ENCODE measurements around the gene CACNA2D2. TPM values are rescaled to one million over a fixed set of nuclear protein-coding genes. Genes with fewer than 3 reads are reported as not detected.

Gene CACNA2D2
- total RNA-seq, 1 donor from 2014 or later = 0.53 TPM

GRCh38 chr3:50325113-50325480 lies 178.3 kb downstream of the CACNA2D2 start:
- Mint-ChIP-seq H3K27ac (no peak overlapping the region), H3K27me3 (no peaks in the 10 kb centered on the region), H3K4me1 (peaks cover 31% of the 10 kb centered on the region), H3K9me3 (no peaks in the 10 kb centered on the region), H3K36me3 (ENCODE audit: low read depth) (peaks cover 34% of the 10 kb centered on the region), H3K4me3 (peak overlapping the region; percentile 7)
- CTCF ChIA-PET = interaction anchor here (2.2 kb wide), 1 partner anchor 12 kb away, joined by 9 read pairs; no protein-coding TSS in a partner anchor
- intact Hi-C loops (cut with micrococcal nuclease) = no loop called here
- ATAC-seq (ENCODE audit: low read depth) (no peak), DNase-seq (no peak)
- TF ChIP-seq, protein P1, sequence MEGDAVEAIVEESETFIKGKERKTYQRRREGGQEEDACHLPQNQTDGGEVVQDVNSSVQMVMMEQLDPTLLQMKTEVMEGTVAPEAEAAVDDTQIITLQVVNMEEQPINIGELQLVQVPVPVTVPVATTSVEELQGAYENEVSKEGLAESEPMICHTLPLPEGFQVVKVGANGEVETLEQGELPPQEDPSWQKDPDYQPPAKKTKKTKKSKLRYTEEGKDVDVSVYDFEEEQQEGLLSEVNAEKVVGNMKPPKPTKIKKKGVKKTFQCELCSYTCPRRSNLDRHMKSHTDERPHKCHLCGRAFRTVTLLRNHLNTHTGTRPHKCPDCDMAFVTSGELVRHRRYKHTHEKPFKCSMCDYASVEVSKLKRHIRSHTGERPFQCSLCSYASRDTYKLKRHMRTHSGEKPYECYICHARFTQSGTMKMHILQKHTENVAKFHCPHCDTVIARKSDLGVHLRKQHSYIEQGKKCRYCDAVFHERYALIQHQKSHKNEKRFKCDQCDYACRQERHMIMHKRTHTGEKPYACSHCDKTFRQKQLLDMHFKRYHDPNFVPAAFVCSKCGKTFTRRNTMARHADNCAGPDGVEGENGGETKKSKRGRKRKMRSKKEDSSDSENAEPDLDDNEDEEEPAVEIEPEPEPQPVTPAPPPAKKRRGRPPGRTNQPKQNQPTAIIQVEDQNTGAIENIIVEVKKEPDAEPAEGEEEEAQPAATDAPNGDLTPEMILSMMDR (IDR thresholded peaks at IDR 0.05) = no peak
- POLR2A ChIA-PET = interaction anchor here (9.7 kb wide), 1 partner anchor 13 kb away, joined by 167 read pairs; the partner anchor contains the start of gene RASSF1

GRCh38 chr3:50324351-50325112 lies 178.9 kb downstream of the CACNA2D2 start:
- H3K36me3 Mint-ChIP-seq (ENCODE audit: low read depth) = peaks cover 30% of the 10 kb centered on the region
- H3K4me3 Mint-ChIP-seq = peak overlapping the region; percentile 28
- H3K9me3 Mint-ChIP-seq = no peaks in the 10 kb centered on the region
- ATAC-seq (ENCODE audit: low read depth) (peak; percentile 27), DNase-seq (peak; percentile 58)
- ChIA-PET CTCF (interaction anchor here (0.8 to 2.2 kb wide), 6 partner anchors 12 to 130 kb away, joined by 3 to 9 read pairs (median 4); partner anchors contain the start of genes HYAL3 and NAA80), POLR2A (interaction anchor here (0.9 to 9.7 kb wide), 3 partner anchors 10 to 25 kb away, joined by 4 to 167 read pairs (median 9); partner anchors contain the start of genes HYAL3, NAA80 and RASSF1)
- H3K4me1 Mint-ChIP-seq = peaks cover 36% of the 10 kb centered on the region
- intact Hi-C loops (cut with micrococcal nuclease) = loop anchor here (1.0 to 5.0 kb wide), 4 partner anchors 50 to 1607 kb away; partner anchors contain the start of gene IP6K2
- no peaks in the 10 kb centered on the region for H3K27me3 Mint-ChIP-seq
- TF ChIP-seq, protein P1 (IDR thresholded peaks at IDR 0.05) = no peak
- no peak overlapping the region for H3K27ac Mint-ChIP-seq

DNA sequence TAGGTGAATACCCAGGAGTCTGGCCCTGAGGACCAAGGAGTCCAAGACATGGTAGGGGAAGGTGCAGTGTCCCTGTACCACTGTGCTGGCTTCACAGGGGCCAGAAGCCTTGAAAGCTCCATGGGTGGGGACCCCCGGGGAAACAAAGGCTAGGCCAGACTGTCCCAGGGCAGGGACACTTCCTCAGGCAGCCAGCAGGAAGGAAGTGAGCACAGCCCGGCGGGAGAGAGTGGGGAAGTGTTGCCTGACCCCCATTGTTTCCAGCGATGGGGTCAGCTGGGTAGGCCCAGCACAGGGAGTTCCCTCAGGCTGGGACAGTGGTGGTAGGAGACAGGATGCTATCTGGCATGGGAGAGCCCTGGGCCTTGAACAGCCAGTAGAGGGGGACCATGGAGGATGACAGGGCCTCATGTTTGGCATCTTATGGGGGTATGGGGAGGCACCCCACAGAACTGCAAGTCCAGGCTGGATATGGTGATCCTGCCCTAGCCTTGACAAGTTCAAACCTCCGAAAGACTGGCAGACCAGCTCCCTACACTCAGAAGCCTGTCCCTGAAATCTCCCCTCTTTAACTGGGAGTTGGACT lies 179.7 kb downstream of the CACNA2D2 start:
- Mint-ChIP-seq H3K27ac (peak overlapping the region; percentile 7), H3K4me1 (peaks cover 41% of the 10 kb centered on the region), H3K4me3 (no peak overlapping the region), H3K9me3 (no peaks in the 10 kb centered on the region), H3K27me3 (no peaks in the 10 kb centered on the region), H3K36me3 (ENCODE audit: low read depth) (peaks cover 26% of the 10 kb centered on the region)
- POLR2A ChIA-PET = interaction anchor here (0.9 to 9.7 kb wide), 3 partner anchors 11 to 24 kb away, joined by 4 to 167 read pairs (median 9); partner anchors contain the start of genes HYAL3, NAA80 and RASSF1
- intact Hi-C loops (cut with micrococcal nuclease) = loop anchor here (1.0 to 5.0 kb wide), 4 partner anchors 49 to 1606 kb away; partner anchors contain the start of gene IP6K2
- CTCF ChIA-PET = interaction anchor here (0.8 to 2.5 kb wide), 8 partner anchors 8 to 130 kb away, joined by 3 to 9 read pairs (median 4); partner anchors contain the start of genes HYAL3 and NAA80
- DNase-seq (no peak), ATAC-seq (ENCODE audit: low read depth) (no peak)
- TF ChIP-seq, protein P1 (IDR thresholded peaks at IDR 0.05) = no peak

DNA sequence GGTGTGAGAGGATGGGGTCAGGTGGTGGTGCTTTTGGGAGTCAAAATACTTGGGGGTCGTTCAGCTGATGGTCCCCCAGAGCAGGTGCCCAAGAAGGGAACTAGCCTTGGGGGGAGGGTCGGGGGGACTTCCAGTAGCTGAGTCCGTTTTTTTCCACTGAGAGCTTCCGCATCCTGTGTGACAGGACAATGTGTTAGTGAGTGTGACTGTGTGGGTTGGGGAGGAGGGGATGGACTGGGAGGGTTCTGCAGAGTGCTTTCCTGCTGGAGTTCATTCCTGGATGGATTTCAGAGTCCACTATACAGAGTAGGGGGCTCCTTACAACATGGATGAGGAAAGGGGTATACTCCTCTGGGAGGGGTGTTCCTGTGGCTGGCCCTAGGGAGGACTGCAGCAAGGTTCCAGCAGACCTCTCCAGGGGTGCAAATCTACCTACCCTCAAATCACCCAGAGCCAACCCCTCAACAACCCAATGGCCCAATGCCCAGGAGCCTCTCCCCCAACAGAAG lies 180.3 kb downstream of the CACNA2D2 start:
- POLR2A ChIA-PET = interaction anchor here (1.6 to 9.7 kb wide), 3 partner anchors 15 to 25 kb away, joined by 9 to 167 read pairs (median 20); partner anchors contain the start of genes HYAL3, NAA80 and RASSF1
- TF ChIP-seq, protein P1 (IDR thresholded peaks at IDR 0.05) = no peak
- H3K27ac Mint-ChIP-seq = peak overlapping the region; percentile 7

More for the DNA sequence above, 180.3 kb downstream of the CACNA2D2 start:
- Mint-ChIP-seq H3K4me3 (no peak overlapping the region), H3K4me1 (peaks cover 41% of the 10 kb centered on the region), H3K36me3 (ENCODE audit: low read depth) (peaks cover 22% of the 10 kb centered on the region), H3K9me3 (no peaks in the 10 kb centered on the region), H3K27me3 (no peaks in the 10 kb centered on the region)
- CTCF ChIA-PET = interaction anchor here (1.0 to 2.5 kb wide), 3 partner anchors 9 to 24 kb away, joined by 3 to 9 read pairs (median 8); partner anchors contain the start of genes HYAL3 and NAA80
- ATAC-seq (ENCODE audit: low read depth) = no peak
- no peak for DNase-seq
- intact Hi-C loops (cut with micrococcal nuclease) = loop anchor here (5.0 kb wide), 1 partner anchor 1606 kb away; the partner anchor contains the start of gene IP6K2

Measured in activated B cell treated with CpG ODN at 0.5 μM for 24 hours (primary cell).